Right lung (tissue), 5 donors: ENCODE data around the gene COX4I1. TPM values are rescaled to one million over a fixed set of nuclear protein-coding genes. Genes with fewer than 3 reads are reported as not detected.

Experiments used
- DNase-seq, 2 donors: peaks; one replicate each; pipeline ENCODE4 v3.0.0-alpha.2; 2013
- polyA plus RNA-seq, 5 donors: library from polyadenylated mRNA; unstranded; fragments of 120-200 nt; gene quantifications; one replicate each; pipeline versions ENCODE4 v1.2.1 to v1.2.3, GENCODE V29; 2013; ENCODE audit warnings: inconsistent platforms in 1 of 5, low replicate concordance in 1 of 5; ENCODE audit not compliant: insufficient read length in 5 of 5, insufficient read depth in 1 of 5

The COX4I1 gene
- polyA plus RNA-seq, 5 donors: 275 to 371 (median 285) TPM

GRCh38 chr16:85838876-85839585 is 39.5 kb downstream of the COX4I1 start:
- DNase-seq: no peak

- no peak for DNase-seq
Measured at GRCh38 chr16:85839681-85840240, 40.3 kb downstream of the COX4I1 start.

- no peak for DNase-seq
Measured at GRCh38 chr16:85840395-85840794, 40.9 kb downstream of the COX4I1 start.

GRCh38 chr16:85840801-85841200 is 41.3 kb downstream of the COX4I1 start:
- no peak for DNase-seq

- no peak for DNase-seq
Measured at GRCh38 chr16:85842435-85842834, 42.9 kb downstream of the COX4I1 start.

GRCh38 chr16:85842848-85843247 is 43.4 kb downstream of the COX4I1 start:
- no peak for DNase-seq

- DNase-seq: no peak
Measured at GRCh38 chr16:85843471-85844168, 44.1 kb downstream of the COX4I1 start.

- DNase-seq: no peak
Measured at GRCh38 chr16:85844169-85844481, 44.6 kb downstream of the COX4I1 start.

- peak; percentile 35 to 38 for DNase-seq
Measured at GRCh38 chr16:85844786-85845185, 45.3 kb downstream of the COX4I1 start.

- DNase-seq: no peak
Measured at GRCh38 chr16:85845266-85845665, 45.8 kb downstream of the COX4I1 start.

- DNase-seq: no peak
Measured at GRCh38 chr16:85846461-85846860, 47.0 kb downstream of the COX4I1 start.

- no peak for DNase-seq
Measured at GRCh38 chr16:85847036-85847435, 47.5 kb downstream of the COX4I1 start.

- DNase-seq: no peak
Measured at GRCh38 chr16:85847681-85848601, 48.4 kb downstream of the COX4I1 start.

GRCh38 chr16:85848986-85849385 is 49.5 kb downstream of the COX4I1 start:
- no peak for DNase-seq

GRCh38 chr16:85849388-85849787 is 49.9 kb downstream of the COX4I1 start:
- DNase-seq: no peak

GRCh38 chr16:85850344-85850880 is 50.9 kb downstream of the COX4I1 start:
- no peak for DNase-seq

- DNase-seq: no peak
Measured at GRCh38 chr16:85851034-85851785, 51.7 kb downstream of the COX4I1 start.

- no peak for DNase-seq
Measured at GRCh38 chr16:85853547-85854545, 54.4 kb downstream of the COX4I1 start.

GRCh38 chr16:85854935-85855334 is 55.4 kb downstream of the COX4I1 start:
- DNase-seq: no peak

- DNase-seq: no peak
Measured at GRCh38 chr16:85856079-85856478, 56.6 kb downstream of the COX4I1 start.
